NCI-H2196 (cell line): ENCODE data around the gene PGM5.

Experiments
- DNase-seq: peaks from one replicate; lab custom pipeline; 2025; ENCODE audit not compliant: unreplicated experiment; lab: John Stamatoyannopoulos, UW

The PGM5 gene

DNA sequence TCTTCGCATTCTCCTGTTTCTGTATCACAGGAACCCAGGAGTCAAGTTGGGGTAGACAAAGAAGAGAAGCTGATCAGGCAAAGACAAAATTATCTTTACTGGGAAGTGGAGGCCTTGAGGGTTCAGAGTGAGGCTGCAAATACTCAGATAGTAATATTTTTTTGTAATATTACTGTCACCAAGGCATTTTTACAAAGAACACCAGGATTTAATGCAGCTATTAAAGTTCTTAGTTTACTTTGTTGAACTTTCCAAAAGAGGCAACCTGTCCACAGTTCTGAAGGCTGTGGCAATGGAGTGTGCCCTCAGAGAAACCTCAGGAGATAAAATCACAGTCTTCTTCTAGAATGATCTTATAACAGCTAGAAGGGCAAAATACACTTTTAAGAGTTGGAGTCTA is 74.9 kb downstream of the PGM5 start:
- DNase-seq, result no peak

DNA sequence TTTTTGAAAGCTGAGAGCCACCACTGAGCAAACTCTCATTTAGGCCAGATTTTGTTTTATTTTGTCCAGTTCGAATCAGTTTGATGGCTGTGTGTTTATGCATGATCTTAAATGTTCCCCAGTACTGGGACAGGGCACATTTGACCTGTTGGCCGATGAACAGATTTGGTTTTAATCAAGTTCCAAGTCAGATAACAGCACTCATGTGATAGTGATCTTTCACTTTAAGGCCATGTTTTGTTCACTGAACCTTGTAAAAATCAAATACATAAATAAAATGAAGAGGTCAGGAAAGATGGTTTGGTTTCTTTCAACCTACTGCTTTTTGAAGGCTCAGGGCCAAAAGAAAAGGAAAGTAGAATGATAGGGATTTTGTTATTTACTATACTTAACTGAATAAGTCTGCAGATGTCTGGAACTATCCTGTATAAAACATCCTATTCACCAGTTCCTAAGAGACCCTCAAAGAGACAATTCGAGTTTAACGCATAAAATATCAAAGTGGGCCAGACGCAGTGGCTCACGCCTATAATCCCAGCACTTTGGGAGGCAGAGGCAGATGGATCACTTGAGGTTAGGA is 77.2 kb downstream of the PGM5 start:
- no peak for DNase-seq

DNA sequence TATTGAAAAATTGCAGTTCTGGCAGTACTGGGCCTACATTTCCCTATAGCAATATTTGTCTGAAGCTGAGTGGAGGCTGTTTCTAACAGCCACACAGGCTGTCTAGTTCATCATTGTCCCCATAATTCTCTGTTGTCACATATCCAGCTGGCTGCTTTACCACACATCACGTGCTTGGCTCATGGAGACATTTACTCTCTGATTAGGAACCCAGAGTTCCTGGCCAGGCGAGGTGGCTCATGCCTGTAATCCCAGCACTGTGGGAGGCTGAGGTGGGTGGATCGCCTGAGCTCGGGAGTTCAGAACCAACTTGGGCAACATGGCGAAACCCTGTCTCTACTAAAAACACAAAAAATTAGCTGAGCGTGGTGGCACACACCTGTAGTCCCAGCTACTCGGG is 81.4 kb downstream of the PGM5 start:
- DNase-seq, result no peak

DNA sequence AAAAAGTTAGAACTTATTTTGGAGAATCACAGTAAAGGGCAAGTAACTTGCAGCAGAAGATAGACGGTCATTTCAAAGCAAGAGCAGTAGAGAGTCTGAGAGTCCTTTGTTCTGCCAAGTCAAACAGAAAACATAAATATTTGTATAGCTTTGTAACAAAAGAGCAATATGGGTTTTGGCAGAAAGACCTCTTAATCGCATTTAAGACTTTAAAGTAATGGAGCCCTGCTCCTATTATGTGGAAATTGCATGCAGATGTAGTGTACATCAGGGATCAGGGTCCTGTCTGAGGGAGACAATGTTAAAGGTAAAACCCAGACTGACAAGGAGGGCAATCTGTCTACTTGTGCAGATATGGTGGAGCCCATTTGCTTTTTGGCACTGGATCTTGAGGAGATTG is 87.2 kb downstream of the PGM5 start:
- DNase-seq, result no peak

DNA sequence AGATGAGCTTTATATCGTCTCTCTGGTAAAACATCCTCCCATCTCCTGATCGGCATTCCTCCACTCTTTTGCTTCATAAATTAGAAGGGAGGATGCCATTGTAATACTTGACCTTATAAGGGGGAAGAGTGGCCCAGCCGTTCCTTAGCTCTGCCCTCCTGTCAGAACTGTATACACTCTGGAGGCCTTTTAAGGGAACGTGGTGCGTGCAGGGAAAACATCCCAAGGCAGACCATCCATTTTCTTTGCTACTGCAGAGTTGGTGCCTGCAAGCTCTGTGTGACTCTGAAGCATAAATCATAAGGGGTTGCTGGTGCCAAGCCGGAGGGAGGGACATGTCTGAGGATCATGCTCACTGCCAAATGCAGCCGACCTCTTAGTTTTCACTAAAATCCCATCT is 90.4 kb downstream of the PGM5 start:
- no peak for DNase-seq

DNA sequence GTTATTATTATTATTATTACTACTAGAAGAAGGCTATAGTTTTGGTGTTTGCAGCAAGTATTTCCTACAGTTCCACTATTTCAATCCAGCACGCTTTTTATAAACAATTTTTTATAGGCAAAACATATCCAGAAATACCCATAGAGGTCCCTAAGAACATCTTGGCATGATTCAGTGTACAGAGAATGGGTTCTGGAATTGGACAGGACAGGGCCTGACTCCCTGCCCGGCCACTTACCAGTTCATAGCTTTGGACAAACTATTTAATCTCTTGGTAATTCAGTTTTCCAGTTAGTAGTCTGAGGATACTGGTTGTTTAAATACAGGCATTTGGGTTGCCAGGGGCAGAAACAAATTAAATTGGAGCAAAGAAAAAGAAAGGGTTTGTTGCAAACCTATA is 91.2 kb downstream of the PGM5 start:
- no peak for DNase-seq

DNA sequence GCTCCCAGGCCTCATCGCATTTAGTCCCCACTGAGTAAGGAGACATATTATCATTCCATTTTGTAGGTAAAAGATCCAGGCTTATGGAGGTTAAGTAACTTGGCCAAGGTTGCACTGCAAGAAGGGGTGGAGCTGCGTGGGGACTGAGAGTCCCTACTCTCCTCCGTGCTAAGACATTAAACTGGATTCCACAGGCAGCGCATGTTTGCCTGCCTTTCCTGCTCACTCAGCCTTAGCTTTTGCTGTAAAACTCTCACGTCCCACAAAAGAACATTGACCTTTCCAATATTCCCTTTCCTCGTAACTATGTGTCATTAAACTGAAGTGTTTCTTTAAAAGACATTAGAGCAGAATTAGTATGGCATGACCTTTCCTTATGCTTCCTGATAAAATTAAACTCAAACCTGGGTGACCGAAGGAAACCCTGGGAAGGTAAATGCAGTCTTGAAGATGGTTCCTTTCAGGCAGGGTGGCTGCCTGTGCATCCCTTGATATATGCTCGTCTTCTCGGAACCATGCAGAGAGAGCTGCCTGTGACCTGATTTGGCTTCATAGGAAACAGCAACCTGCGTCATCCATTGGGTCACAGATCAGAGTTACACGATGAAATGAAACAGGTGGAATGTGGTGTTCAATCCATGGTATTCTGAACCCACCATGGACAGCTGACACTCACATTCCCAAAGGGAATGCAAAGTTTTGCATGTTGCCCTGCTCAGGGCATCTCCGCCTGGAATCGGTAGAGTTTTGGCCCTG is 98.3 kb downstream of the PGM5 start:
- no peak for DNase-seq

DNA sequence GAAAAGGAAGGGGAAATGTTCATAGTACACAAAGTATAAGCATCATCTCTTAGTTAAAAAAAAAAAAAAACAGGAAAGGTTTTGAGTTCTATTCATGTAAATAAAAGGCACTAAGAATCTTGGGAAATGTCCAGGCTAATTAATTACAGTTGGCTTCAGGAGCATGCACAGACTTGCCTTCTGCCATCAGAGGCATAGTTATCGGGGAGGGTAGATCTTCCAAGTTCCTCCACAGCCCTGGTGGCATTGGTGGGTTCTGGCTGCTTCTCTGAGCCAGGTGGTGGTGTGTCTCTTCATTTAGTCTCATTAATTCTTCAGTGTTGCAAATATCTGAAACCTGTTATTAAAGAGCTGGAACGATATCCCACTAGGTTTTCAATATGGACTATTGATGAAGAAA is 99.0 kb downstream of the PGM5 start:
- no peak for DNase-seq

DNA sequence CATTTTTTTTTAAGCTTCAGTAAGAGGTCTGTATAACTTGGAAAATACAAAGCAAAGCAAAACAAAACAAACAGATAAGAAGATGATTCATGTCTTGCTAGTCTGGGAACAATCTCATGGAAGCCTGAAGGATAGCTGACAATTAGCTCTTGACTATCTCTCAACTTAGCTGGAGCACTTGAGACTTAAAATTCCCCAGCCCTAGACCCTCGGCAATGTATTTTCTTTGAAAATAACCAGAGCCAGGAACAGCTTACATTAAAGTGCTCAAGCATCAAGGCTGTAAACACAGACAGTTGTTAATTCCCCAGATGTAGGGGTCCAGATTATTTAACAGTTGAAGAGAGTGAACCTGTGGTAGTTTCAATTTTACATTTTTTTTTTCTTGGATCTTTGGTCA is 101.4 kb downstream of the PGM5 start:
- no peak for DNase-seq

DNA sequence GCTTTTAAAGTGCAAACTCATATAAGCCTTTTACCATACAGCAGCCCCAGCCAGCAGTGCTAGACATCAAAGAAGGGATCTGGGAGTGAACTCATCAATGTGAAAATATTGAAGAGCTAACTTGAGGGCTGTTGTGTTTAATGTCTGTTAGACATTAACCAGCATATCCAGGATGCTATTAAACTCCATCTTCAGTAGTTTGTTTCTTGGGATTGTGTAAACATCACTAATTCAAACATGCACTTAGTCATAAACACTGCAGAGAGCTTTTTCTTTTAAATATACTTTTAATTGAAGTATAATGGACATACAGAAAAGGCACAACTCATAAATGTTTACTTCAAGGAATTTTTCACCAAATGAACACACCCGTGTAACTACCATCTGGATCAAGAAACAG is 102.5 kb downstream of the PGM5 start:
- no peak for DNase-seq

DNA sequence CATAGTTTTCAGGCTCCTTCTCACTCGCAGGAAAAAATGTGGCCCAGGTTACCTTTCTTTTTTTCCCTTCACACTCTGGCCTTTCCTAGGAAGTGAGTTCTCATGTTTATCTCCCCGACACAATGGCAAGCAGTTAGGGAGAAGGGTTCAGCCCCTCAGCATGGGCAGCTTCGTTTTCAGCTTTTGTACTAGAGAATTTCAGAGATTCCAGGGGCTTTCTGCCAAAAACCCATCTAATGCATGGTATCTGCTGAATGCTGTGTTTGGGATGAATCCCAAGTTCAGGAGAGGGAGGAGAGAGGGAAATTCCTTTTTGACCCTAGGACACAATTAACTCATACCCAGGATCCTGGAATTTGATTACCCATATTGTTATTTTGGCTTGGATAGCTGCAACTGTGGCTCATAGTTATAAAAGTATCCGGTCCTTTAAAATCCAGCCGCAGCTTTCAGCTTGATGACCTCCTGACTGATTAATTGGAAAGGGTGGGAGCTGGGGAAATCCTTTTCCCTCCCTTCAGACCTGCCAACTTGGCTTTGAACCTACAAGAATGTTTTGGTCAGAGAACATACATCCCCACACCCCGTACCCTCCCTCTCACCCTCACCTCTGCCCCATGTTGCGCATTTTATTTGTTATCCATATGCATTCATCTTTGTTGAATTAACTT is 105.8 kb downstream of the PGM5 start:
- no peak for DNase-seq

DNA sequence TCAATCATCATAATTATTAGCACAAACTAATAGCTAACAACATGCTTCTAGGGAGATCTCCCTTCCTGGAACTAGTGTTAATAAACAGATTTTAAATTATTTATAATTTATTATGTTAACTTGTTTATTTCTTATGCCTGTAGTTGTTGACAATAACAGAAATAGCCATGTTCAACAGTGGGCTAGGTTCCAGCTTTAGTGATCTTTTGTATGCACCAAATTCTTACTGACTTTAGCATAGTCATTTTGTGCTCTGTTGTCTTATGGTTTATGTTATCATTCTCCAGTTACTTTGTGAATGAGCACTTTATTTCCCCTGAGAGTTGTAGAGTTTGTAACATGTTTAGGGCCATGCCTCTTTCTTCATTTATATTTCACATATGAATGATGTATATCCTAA is 113.7 kb downstream of the PGM5 start:
- DNase-seq, result no peak

DNA sequence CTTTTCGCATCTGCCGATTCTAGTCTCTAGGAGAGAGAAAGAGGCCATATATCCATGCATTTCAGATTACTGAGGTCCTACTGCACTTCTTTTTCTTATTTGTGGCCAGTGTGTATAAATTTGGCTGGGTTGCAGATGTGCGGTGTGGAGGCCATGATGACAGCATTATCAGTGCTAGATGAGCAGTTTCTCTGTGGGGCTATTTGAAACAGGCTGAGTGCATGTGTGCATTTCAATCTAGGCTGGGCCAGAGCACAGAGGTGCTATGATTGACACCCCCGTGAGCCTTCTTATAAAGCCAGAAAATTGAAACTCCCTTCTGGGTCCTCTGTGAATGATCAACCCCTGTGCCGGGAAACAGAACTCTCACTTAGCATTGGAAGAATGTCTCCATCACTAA is 114.2 kb downstream of the PGM5 start:
- DNase-seq, result no peak

DNA sequence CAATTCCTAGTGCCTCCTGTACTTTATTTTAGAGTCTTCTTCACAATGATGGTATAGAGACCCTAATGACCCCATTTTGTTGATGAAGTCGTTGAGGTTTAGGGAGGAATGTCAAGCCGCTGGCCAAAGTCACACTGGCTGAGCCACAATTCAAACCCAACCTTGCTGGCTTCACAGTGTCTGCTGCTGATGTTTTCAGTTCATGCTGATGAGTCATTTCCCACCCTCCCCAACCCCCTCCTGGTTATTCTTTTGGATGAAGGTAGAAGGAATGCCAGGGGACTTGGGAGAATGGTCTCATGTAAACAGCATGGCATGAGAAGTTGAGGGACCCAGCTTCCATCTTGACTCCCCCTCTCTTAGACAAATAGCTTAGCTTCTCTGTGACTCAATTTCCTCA is 115.7 kb downstream of the PGM5 start:
- DNase-seq, result no peak

DNA sequence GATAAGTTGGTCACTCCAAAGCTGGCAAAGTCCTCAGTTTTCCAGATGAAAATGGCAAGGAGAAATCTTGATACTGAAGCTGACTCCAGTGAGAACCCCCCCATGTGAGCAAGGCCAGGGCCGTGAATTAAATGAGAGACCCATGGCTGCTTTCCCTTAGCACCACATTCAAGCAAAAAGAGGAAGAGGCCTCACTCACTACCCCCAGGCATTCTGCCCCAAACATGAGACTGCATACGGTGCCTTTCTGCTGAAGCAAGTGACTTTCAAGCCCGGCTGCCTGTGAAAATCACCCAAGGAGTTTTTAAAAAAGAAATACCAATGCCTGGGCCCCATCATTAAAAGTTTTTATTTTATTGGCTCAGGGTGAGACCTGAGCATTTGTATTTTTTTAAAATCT is 117.4 kb downstream of the PGM5 start:
- DNase-seq, result no peak

DNA sequence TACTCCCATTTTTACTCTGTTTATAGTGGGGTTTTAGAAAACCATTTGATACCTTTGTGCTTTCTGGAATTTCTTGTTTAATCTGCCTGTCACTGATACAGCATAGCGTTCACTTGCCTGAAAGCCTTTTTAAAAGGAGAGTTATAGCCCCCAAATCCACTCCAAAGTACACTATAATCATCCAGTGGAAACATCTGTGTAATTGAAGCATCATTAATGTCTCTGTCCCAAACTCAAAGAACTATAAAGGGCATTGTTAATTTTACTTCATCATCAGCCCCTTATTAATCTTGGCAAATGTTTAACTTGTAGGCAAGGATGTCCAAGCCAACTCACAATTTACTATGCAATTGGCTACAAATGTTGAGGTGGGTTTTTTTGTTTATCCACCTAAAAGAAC is 120.0 kb downstream of the PGM5 start:
- DNase-seq, result no peak

DNA sequence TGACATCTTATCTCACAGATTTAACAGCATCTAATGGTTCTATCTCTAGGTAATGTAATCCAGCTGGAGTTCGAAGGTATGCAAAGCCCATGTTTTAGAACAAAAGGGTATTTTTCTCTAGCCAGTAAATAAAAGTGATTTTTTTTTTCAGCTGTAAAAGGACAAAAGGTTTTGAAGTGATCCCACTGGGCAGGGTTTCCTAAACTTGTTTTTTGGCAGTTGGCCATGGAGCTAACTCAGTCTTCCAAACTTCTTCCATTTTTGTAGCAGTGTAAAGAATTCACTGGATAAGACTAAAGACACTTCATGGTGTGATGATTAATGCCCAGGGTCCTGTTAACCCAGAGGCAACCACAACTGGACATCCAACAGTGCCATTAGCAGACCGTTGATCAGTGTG is 120.4 kb downstream of the PGM5 start:
- no peak for DNase-seq

DNA sequence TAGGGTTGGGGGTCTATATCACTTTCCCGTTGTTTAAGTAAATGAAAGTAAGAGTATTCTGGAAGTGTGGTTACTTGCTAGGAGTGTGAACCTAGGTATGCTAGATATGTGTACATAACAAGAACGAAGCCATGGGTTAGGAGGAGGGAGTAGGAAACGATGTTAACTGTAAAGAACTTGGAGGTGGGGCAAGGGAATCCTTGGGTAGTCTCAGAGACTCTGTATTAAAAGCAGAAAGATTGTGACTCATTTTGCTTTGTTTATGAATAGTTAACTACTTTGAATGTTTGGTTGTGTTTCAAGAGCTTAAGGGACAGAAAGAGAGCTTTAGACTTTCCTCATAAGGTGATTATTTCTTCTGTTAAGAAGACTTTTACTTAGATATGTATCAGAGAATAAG is 124.4 kb downstream of the PGM5 start:
- no peak for DNase-seq

DNA sequence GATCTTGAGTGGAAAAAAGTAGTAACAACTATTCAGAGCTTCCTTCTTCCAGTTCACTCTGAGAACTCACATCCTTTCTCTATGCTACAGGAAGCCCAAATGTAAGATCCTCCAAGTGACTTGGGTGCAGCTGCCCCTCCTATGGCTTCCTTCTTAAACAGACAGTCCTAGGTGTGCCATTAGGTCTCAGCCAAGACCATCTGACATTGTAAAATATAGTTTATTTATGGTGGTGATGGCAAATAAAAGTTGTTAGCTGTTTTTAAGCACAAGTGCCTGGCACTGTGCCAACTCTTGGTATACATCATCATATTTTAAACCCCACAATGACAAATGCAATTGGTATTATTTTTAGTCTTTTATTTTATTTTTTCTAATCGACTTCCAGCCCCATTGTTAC is 126.1 kb downstream of the PGM5 start:
- DNase-seq, result no peak

DNA sequence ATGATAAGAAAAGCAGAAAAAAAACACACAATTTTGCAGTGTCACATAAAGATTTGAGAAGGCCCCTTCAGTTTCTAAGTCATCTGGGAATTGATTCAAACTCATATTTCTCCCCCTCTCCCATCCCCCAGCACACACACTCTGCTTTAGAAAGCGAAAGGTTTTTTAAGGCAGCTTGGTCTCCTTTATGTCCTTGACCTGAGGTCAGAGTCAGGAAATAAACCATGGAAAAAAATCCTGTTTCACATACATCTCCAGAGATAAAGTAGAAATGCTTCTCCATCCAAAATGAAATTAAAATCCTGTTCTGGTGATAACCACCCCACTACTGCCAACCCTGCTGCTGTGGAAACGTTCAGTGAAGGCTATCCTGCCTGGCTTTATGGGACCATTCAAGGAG is 131.7 kb downstream of the PGM5 start:
- DNase-seq, result no peak

DNA sequence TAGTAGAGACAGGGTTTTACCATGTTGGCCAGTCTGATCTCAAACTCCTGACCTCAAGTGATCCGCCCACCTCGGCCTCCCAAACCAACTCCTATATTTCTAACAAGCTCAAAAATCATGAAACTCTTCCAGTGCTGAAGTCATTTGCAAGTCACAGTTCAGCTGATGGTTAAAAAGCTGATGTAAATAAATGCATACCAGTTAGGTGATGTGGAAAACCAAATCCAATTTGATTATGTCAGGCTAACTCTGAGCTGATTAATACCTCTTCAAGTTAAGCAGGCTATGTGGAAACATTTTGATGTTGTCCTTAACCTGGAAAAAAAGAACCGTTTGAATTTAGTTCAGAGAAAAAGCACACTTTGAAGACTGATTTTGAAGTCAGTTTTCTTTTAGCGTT is 133.2 kb downstream of the PGM5 start:
- no peak for DNase-seq

DNA sequence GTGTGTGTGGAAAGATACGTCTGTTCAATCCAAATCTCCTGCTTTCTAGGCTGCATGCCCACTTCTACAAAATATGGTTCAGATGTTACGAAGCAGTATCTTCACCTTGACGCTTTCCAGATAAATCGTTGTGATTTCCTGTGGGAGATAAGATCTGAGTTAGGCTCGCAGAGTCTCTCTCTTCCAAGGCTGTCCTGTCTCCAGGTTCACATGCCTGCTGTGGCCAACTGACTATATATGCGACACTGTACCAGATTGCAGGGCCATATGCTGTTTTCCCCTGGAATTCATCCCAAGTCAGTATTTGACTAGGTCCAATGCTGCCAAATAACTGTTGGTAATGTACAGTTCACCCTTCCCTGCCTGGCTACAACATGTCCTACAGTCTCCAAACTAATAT is 136.4 kb downstream of the PGM5 start:
- DNase-seq, result no peak

DNA sequence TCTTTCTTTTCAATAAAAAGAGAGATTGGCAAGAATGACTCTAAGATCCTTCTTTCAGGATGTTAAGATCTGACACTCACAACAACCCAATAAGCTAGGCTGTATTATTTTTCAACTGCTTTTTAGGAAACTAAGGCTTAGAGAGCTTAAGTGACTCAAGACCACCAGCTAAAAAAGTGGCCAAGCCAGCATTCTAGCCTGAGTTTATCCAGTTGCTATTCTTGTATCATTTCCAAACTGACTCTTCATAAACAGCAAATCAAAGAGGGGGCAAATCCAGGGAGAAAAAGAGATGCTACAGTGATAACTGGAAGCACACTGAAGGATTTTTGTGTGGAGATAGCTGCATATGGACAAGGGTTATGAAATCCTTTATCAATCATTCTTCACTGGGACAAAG is 137.1 kb downstream of the PGM5 start:
- no peak for DNase-seq
